ENCODE results near the gene CBX4. TPM values are rescaled to one million over a fixed set of nuclear protein-coding genes. Genes with fewer than 3 reads are reported as not detected.

The CBX4 gene
- total RNA-seq, 3 donors from 2014 or later = 11.5 to 20.6 (median 13.4) TPM

GRCh38 chr17:79825580-79825921, 13.7 kb downstream of the CBX4 start:
- H3K4me1 ChIP-seq = peaks cover 0 to 4% of the 10 kb centered on the region in 2 donors
- intact Hi-C loops (cut with DNase I; ENCODE audit: low total_unique reads) = no loop called here
- DNase-seq (ENCODE audit: low spot score in 2 of 2) = no peak
- no peaks in the 10 kb centered on the region for H3K9me3 ChIP-seq
- no peaks in the 10 kb centered on the region for H3K36me3 ChIP-seq
- no peaks in the 10 kb centered on the region for H3K27me3 ChIP-seq
- TF ChIP-seq, protein P1, sequence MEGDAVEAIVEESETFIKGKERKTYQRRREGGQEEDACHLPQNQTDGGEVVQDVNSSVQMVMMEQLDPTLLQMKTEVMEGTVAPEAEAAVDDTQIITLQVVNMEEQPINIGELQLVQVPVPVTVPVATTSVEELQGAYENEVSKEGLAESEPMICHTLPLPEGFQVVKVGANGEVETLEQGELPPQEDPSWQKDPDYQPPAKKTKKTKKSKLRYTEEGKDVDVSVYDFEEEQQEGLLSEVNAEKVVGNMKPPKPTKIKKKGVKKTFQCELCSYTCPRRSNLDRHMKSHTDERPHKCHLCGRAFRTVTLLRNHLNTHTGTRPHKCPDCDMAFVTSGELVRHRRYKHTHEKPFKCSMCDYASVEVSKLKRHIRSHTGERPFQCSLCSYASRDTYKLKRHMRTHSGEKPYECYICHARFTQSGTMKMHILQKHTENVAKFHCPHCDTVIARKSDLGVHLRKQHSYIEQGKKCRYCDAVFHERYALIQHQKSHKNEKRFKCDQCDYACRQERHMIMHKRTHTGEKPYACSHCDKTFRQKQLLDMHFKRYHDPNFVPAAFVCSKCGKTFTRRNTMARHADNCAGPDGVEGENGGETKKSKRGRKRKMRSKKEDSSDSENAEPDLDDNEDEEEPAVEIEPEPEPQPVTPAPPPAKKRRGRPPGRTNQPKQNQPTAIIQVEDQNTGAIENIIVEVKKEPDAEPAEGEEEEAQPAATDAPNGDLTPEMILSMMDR (IDR thresholded peaks at IDR 0.05) = no peak
- TF ChIP-seq POLR2A (IDR thresholded peaks at IDR 0.05) (no peak), POLR2AphosphoS5 (IDR thresholded peaks at IDR 0.05) (no peak)
- H3K27ac ChIP-seq = no peak overlapping the region
- no peak overlapping the region for H3K4me3 ChIP-seq

GRCh38 chr17:79824893-79825579, 14.2 kb downstream of the CBX4 start:
- H3K27me3 ChIP-seq = no peaks in the 10 kb centered on the region
- no peaks in the 10 kb centered on the region for H3K9me3 ChIP-seq
- H3K27ac ChIP-seq = no peak overlapping the region
- H3K4me3 ChIP-seq = no peak overlapping the region
- peaks cover 0 to 4% of the 10 kb centered on the region in 2 donors for H3K4me1 ChIP-seq
- intact Hi-C loops (cut with DNase I; ENCODE audit: low total_unique reads) = no loop called here
- TF ChIP-seq POLR2AphosphoS5 (IDR thresholded peaks at IDR 0.05) = no peak
- no peak for TF ChIP-seq POLR2A (IDR thresholded peaks at IDR 0.05)
- TF ChIP-seq, protein P1 (IDR thresholded peaks at IDR 0.05) = no peak
- no peaks in the 10 kb centered on the region for H3K36me3 ChIP-seq
- DNase-seq (ENCODE audit: low spot score in 2 of 2) = no peak

DNA sequence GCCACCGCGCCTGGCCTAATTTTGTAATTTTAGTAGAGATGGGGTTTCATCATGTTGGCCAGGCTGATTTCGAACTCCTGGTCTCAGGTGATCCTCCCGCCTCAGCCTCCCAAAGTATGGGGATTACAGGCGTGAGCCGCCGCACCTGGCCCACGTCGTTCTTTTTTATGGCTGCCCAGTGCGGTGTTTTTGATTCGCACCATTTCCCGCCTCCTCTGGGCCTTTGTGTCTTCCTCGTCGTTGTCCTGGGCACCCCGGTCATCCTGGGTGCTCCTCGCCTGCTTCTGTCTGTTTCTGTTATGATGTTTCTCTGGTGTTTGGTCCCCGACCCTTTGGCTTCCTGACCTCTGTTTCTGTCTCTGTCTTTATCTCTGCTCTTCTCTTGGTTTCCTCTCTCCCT, 15.0 kb downstream of the CBX4 start:
- TF ChIP-seq, protein P1 (IDR thresholded peaks at IDR 0.05) = no peak
- TF ChIP-seq POLR2AphosphoS5 (IDR thresholded peaks at IDR 0.05) (no peak), POLR2A (IDR thresholded peaks at IDR 0.05) (no peak)
- Histone ChIP-seq H3K27ac (no peak overlapping the region), H3K36me3 (no peaks in the 10 kb centered on the region), H3K4me3 (no peak overlapping the region), H3K9me3 (no peaks in the 10 kb centered on the region), H3K4me1 (peaks cover 0 to 3% of the 10 kb centered on the region in 2 donors), H3K27me3 (no peaks in the 10 kb centered on the region)
- intact Hi-C loops (cut with DNase I; ENCODE audit: low total_unique reads) = no loop called here
- DNase-seq (ENCODE audit: low spot score in 2 of 2) = no peak

DNA sequence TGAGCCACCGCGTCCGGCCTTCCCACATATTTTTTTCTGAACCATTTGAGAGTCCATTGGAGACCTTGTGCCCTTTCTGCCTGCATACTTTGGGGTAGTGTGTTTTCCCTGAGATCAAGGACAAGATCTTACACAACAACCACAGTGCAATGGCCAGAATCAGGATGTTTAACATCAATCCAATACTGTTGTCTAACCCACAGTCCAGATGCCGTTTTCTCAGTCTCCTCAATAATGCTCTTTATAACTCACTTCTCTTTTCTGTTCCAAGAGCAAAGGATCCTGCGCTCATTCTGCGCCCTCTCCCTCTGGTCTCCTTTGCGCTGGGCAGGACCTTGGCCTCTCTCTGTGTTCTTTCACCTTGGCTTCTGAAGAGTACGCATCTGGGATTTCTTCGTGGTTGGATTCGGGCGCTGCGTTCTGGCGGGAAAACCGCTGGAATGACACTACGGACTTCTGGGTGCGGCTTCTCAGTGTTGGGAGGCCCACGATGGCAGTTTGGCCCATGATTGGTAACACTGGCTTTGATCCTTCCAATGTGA, 16.6 kb downstream of the CBX4 start:
- no peak for DNase-seq (ENCODE audit: low spot score in 2 of 2)
- Histone ChIP-seq H3K36me3 (no peaks in the 10 kb centered on the region), H3K27me3 (no peaks in the 10 kb centered on the region), H3K4me1 (no peaks in the 10 kb centered on the region), H3K4me3 (no peak overlapping the region), H3K27ac (no peak overlapping the region), H3K9me3 (no peaks in the 10 kb centered on the region)
- no peak for TF ChIP-seq POLR2AphosphoS5 (IDR thresholded peaks at IDR 0.05)
- TF ChIP-seq POLR2A (IDR thresholded peaks at IDR 0.05) = no peak
- TF ChIP-seq, protein P1 (IDR thresholded peaks at IDR 0.05) = no peak
- intact Hi-C loops (cut with DNase I; ENCODE audit: low total_unique reads) = no loop called here

DNA sequence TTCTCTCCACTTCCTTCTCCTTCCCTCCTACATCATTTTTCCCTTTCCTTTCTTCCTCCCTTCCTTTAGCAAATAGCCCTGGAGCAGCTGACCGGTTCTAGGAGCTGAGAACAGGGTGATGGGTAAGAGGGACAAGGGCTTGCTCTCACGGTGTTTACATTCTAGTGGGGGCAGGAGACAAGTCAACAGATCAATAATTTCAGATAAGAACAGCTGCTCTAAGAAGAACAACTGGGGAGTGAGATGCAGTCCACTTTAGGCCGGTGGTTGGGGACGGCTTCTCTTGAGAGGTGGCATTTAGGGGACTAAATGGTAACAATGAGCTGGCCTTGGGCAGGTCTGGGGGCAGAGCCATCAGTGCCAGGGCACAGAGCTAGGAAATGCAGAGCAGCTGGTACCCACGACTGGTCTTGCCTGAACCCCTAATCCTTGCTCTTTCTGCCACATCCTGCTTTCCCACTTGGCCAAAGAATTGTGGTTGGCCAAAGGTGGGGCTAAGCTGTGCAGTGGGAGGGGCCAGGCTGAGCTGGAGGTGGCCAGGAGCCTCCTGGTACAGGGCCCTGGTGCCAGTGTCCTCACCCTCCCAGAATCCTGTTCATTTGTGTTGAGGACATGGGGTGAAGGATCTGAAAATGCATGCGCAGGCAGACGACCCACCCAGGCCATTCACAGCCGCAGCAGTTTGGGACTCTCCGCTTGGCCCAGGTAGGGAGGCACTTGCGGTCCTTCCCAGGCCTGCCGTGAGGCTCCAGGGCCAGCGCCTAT, 17.7 kb downstream of the CBX4 start:
- intact Hi-C loops (cut with DNase I; ENCODE audit: low total_unique reads) = no loop called here
- Histone ChIP-seq H3K9me3 (no peaks in the 10 kb centered on the region), H3K27me3 (no peaks in the 10 kb centered on the region), H3K4me1 (no peaks in the 10 kb centered on the region), H3K36me3 (no peaks in the 10 kb centered on the region), H3K4me3 (no peak overlapping the region), H3K27ac (peak overlapping the region in 1 of 2 donors; percentile 30)
- TF ChIP-seq POLR2AphosphoS5 (IDR thresholded peaks at IDR 0.05) = no peak
- TF ChIP-seq, protein P1 (IDR thresholded peaks at IDR 0.05) = no peak
- no peak for TF ChIP-seq POLR2A (IDR thresholded peaks at IDR 0.05)
- DNase-seq (ENCODE audit: low spot score in 2 of 2) = no peak
